Endothelial cell of umbilical vein (primary cell): ENCODE results near the gene GJC3. TPM values are rescaled to one million over a fixed set of nuclear protein-coding genes. Genes with fewer than 3 reads are reported as not detected.

Experiments used
- BruUV-seq: library from RNA; stranded (reverse); fragments of 400-500 nt; replicated peaks from 2 replicates; lab custom pipeline; 2021; lab: Mats Ljungman, UMichigan
- CTCF ChIA-PET: fragments of 300-600, 350-600 bp; sonication (Branson Sonifier 250); formaldehyde crosslinking; loops from one replicate; lab custom pipeline; 2021; ENCODE audit warnings: antibody characterized with exemption, inconsistent platforms; lab: Charles Lee
- POLR2A ChIA-PET: fragments of 300-600, 350-600 bp; sonication (Branson Sonifier 250); formaldehyde crosslinking; loops from one replicate; lab custom pipeline; 2021; ENCODE audit warnings: antibody characterized with exemption, inconsistent platforms; lab: Charles Lee
- DNase-seq: peaks from one replicate; pipeline ENCODE4 v3.0.0-alpha.2; 2011; ENCODE audit warnings: low read depth, low spot score
- FAIRE-seq: peaks from 2 replicates; lab custom pipeline; 2011; peaks lifted over from hg19 to GRCh38; lab: Jason Lieb, UNC
- H2AFZ ChIP-seq: 2 replicates; pipeline ENCODE4 v1.6.0; 2012; ENCODE audit warnings: low read depth, low read length, control low read depth, inconsistent platforms
- H3K27ac ChIP-seq: 2 replicates; pipeline ENCODE4 v1.5.1; 2011; ENCODE audit warnings: low read depth, mild to moderate bottlenecking, control low read depth, low read length, moderate library complexity; ENCODE audit not compliant: insufficient read depth
- H3K27me3 ChIP-seq, 2 experiments: 2 replicates each; pipeline versions ENCODE4 v1.6.0 to v1.6.1; 2011; ENCODE audit warnings: low read length in 2 of 2, mixed read lengths in 1 of 2; ENCODE audit not compliant: control insufficient read depth in 2 of 2, insufficient read depth in 2 of 2
- H3K36me3 ChIP-seq, 2 experiments: 2 replicates in 1 of 2; 3 replicates in 1 of 2; pipeline ENCODE4 v1.5.1; 2011; ENCODE audit warnings: low read length in 2 of 2, mild to moderate bottlenecking in 1 of 2, moderate library complexity in 1 of 2; ENCODE audit not compliant: control insufficient read depth in 2 of 2, insufficient read depth in 2 of 2; ENCODE audit errors: extremely low read depth in 1 of 2
- H3K4me1 ChIP-seq: 3 replicates; pipeline ENCODE4 v1.5.1; 2011; ENCODE audit warnings: mild to moderate bottlenecking, low read length; ENCODE audit not compliant: control insufficient read depth, insufficient read depth; ENCODE audit errors: extremely low read depth
- H3K4me2 ChIP-seq: 2 replicates; pipeline ENCODE4 v1.6.1; 2011; ENCODE audit warnings: low read length, control low read depth, mixed read lengths; ENCODE audit not compliant: insufficient read depth
- H3K4me3 ChIP-seq, 3 experiments: fragments of 200-600 bp in 1 of 3; sonication (generic), shearing (Covaris generic) in 1 of 3; replicated peaks in 1 of 3; 2 replicates each; pipeline ENCODE4 v1.5.1; 2011 to 2016; ENCODE audit warnings: control low read depth in 3 of 3, low read length in 3 of 3, mild to moderate bottlenecking in 2 of 3, inconsistent platforms in 1 of 3, low read depth in 1 of 3, moderate library complexity in 1 of 3; ENCODE audit not compliant: insufficient read depth in 1 of 3
- H3K79me2 ChIP-seq: 2 replicates; pipeline ENCODE4 v1.6.0; 2012; ENCODE audit warnings: low read length, inconsistent platforms; ENCODE audit not compliant: control insufficient read depth, insufficient read depth
- H3K9ac ChIP-seq: replicated peaks from 2 replicates; pipeline ENCODE3; 2011; ENCODE audit warnings: low read length, control low read depth; ENCODE audit not compliant: insufficient read depth; ENCODE audit errors: extremely low read depth
- H3K9me1 ChIP-seq: replicated peaks from 3 replicates; pipeline ENCODE4 v1.6.0; 2011; ENCODE audit warnings: mild to moderate bottlenecking, low read length; ENCODE audit not compliant: control insufficient read depth, insufficient read depth; ENCODE audit errors: extremely low read depth
- H3K9me3 ChIP-seq: replicated peaks from 2 replicates; pipeline ENCODE4 v1.5.1; 2012; ENCODE audit warnings: low read length, inconsistent platforms; ENCODE audit not compliant: control insufficient read depth, insufficient read depth
- H4K20me1 ChIP-seq: replicated peaks from 2 replicates; pipeline ENCODE3; 2011; ENCODE audit warnings: mild to moderate bottlenecking, low read length; ENCODE audit not compliant: control insufficient read depth, insufficient read depth; ENCODE audit errors: extremely low read depth
- CTCF ChIP-seq, 2 donors: IDR thresholded peaks; 1 replicate in 1 of 2; 2 replicates in 1 of 2; pipeline ENCODE4 v1.5.1; 2011; ENCODE audit warnings: low read length in 2 of 2, mild to moderate bottlenecking in 2 of 2, moderate library complexity in 2 of 2, control low read depth in 1 of 2, inconsistent platforms in 1 of 2, low read depth in 1 of 2; ENCODE audit not compliant: insufficient read depth in 1 of 2; ENCODE audit errors: extremely low read depth in 1 of 2
- EZH2 ChIP-seq: IDR thresholded peaks from 2 replicates; pipeline ENCODE4 v1.6.1; 2012; ENCODE audit warnings: borderline replicate concordance, low read depth, mild to moderate bottlenecking, moderate library complexity, low read length, inconsistent platforms; ENCODE audit not compliant: severe bottlenecking
- FOS ChIP-seq: IDR thresholded peaks from 2 replicates; pipeline ENCODE4 v1.6.1; 2011; ENCODE audit warnings: mild to moderate bottlenecking, low read length, moderate library complexity, borderline replicate concordance; ENCODE audit not compliant: insufficient read depth
- GATA2 ChIP-seq: IDR thresholded peaks from 2 replicates; pipeline ENCODE4 v1.7.0; 2011; ENCODE audit warnings: low read depth, mild to moderate bottlenecking, moderate library complexity, mixed read lengths, low read length; ENCODE audit not compliant: insufficient read length, insufficient read depth
- JUN ChIP-seq: IDR thresholded peaks from 2 replicates; pipeline ENCODE4 v1.6.1; 2011; ENCODE audit warnings: borderline replicate concordance, low read depth; ENCODE audit not compliant: insufficient read length, insufficient read depth
- MAX ChIP-seq: IDR thresholded peaks from 2 replicates; pipeline ENCODE4 v1.6.1; 2011; ENCODE audit not compliant: insufficient read depth, insufficient read length
- MYC ChIP-seq: IDR thresholded peaks from one replicate; pipeline ENCODE4 v1.6.1; 2011; ENCODE audit warnings: mild to moderate bottlenecking, low read depth, low read length
- POLR2A ChIP-seq: IDR thresholded peaks from 2 replicates; pipeline ENCODE4 v1.6.1; 2012; ENCODE audit warnings: low read depth, mild to moderate bottlenecking, control low read depth, low read length
- POLR2AphosphoS5 ChIP-seq: IDR thresholded peaks from 2 replicates; pipeline ENCODE4 v1.6.1; 2012; ENCODE audit warnings: low read depth, mild to moderate bottlenecking, control low read depth, low read length, moderate library complexity; ENCODE audit not compliant: insufficient read depth
- dilution Hi-C: fragments of 300-500 bp; cut with MboI; formaldehyde crosslinking; loops from one replicate; pipeline ENCODE4 v1.15.0; 2019; ENCODE audit warnings: low sequenced_read_pairs; ENCODE audit not compliant: extremely low pct_ligation_motif_present
- intact Hi-C: fragments of 100-400 bp; cut with micrococcal nuclease; formaldehyde crosslinking; loops from one replicate; pipeline ENCODE4 v1.10.0; 2022
- polyA plus RNA-seq, 4 experiments: library from polyadenylated mRNA; depleted of rRNA in 3 of 4; stranded (reverse) in 3 of 4; unstranded in 1 of 4; fragments of >200 nt; gene quantifications; 2 replicates each; pipeline versions ENCODE4 v1.2.1 to v1.2.3, GENCODE V29; 2011 to 2012; ENCODE audit warnings: missing spikeins in 1 of 4
- total RNA-seq: library from RNA; stranded (reverse); gene quantifications from 2 replicates; pipeline ENCODE4 v1.2.3, GENCODE V29; 2021

Gene GJC3
- total and polyA plus RNA-seq, 2 donors (not counting 3 experiments of a cell fraction or from before 2014, with no cell fraction given): 0.28 TPM; not detected in 1

GRCh38 chr7:99919814-99920112, 9.7 kb downstream of the GJC3 start:
- H3K9ac ChIP-seq: peak overlapping the region; percentile 71
- dilution Hi-C loops: no loop called here
- H2AFZ ChIP-seq: peak overlapping the region; percentile 91
- CTCF ChIA-PET: interaction anchor here (0.5 to 8.8 kb wide), 8 partner anchors 9 to 838 kb away, joined by 3 to 153 read pairs (median 5); partner anchors contain the start of gene GJC3
- intact Hi-C loops: loop anchor here (10.0 kb wide), 1 partner anchor 165 kb away; the partner anchor contains the start of genes COPS6 and ZNF3
- H4K20me1 ChIP-seq: no peaks in the 10 kb centered on the region
- no peaks in the 10 kb centered on the region for H3K9me1 ChIP-seq
- H3K4me2 ChIP-seq: peak overlapping the region; percentile 93
- no peak for FAIRE-seq
- peak overlapping the region; percentile 51 to 84 (median 58) for H3K4me3 ChIP-seq
- no peak for DNase-seq
- peaks cover 17% of the 10 kb centered on the region for H3K4me1 ChIP-seq
- no peaks in the 10 kb centered on the region for H3K27me3 ChIP-seq
- TF ChIP-seq FOS: no peak
- TF ChIP-seq MAX: no peak
- no peak for TF ChIP-seq GATA2
- no peak for TF ChIP-seq JUN
- TF ChIP-seq POLR2AphosphoS5: no peak
- no peak for TF ChIP-seq CTCF (IDR thresholded peaks at IDR 0.05; ENCODE audit: extremely low read depth in 1 of 2, insufficient read depth in 1 of 2, low read depth in 1 of 2, low read length in 2 of 2)
- TF ChIP-seq MYC: no peak
- TF ChIP-seq POLR2A: no peak
- TF ChIP-seq EZH2: no peak
- BruUV-seq: TSS peak; percentile 84
- H3K9me3 ChIP-seq: no peaks in the 10 kb centered on the region
- H3K27ac ChIP-seq: peak overlapping the region; percentile 63
- POLR2A ChIA-PET: interaction anchor here (1.0 to 1.4 kb wide), 3 partner anchors 9 to 74 kb away, joined by 3 to 7 read pairs (median 4); partner anchors contain the start of gene GJC3
- peaks cover 0 to 3% of the 10 kb centered on the region in 2 experiments for H3K36me3 ChIP-seq
- peaks cover 39% of the 10 kb centered on the region for H3K79me2 ChIP-seq
